ENCODE data around the gene NKAIN4. TPM values are rescaled to one million over a fixed set of nuclear protein-coding genes. Genes with fewer than 3 reads are reported as not detected.
"Not testable (repeated sequence)": the region's sequence is repeated elsewhere in the genome, so short reads cannot be mapped to it uniquely, and the experiment has no call there.

NKAIN4 gene
- total RNA-seq, 2 experiments from 2014 or later, result not detected

DNA sequence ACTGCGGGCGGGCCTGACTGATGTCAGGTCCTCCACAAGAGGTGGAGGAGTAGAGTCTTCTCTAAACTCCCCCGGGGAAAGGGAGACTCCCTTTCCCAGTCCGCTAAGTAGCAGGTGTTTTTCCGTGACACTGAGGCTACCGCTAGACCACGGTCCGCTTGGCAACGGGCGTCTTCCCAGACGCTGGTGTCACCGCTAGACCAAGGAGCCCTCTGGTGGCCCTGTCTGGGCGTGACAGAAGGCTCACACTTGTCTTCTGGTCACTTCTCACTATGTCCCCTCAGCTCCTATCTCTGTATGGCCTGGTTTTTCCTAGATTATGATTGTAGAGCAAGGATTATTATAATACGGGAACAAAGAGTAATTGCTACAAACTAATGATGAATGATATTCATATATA lies 2.9 kb downstream of the NKAIN4 start:
- H2AFZ ChIP-seq (ENCODE audit: low read length); H3K9me2 ChIP-seq (ENCODE audit: insufficient read depth, low read length); DNase-seq (ENCODE audit: low spot score); H3K4me1 ChIP-seq (ENCODE audit: insufficient read depth, low read length, poor library complexity, severe bottlenecking); H3K27ac ChIP-seq (ENCODE audit: low read depth, low read length, poor library complexity, severe bottlenecking); H3K4me2 ChIP-seq (ENCODE audit: low read length); H4K20me1 ChIP-seq (ENCODE audit: insufficient read depth, low read length); H3K79me2 ChIP-seq (ENCODE audit: insufficient read depth, low read depth, low read length); POLR2A ChIA-PET; CTCF ChIA-PET (ENCODE audit: unreplicated experiment); H3K9me3 ChIP-seq (ENCODE audit: low read length); H3K36me3 ChIP-seq (ENCODE audit: insufficient read depth, low read length); H3K4me3 ChIP-seq (ENCODE audit: low read depth, low read length, poor library complexity, severe bottlenecking); BruUV-seq (replicated peaks): not testable (repeated sequence)
- TF ChIP-seq, protein P1, sequence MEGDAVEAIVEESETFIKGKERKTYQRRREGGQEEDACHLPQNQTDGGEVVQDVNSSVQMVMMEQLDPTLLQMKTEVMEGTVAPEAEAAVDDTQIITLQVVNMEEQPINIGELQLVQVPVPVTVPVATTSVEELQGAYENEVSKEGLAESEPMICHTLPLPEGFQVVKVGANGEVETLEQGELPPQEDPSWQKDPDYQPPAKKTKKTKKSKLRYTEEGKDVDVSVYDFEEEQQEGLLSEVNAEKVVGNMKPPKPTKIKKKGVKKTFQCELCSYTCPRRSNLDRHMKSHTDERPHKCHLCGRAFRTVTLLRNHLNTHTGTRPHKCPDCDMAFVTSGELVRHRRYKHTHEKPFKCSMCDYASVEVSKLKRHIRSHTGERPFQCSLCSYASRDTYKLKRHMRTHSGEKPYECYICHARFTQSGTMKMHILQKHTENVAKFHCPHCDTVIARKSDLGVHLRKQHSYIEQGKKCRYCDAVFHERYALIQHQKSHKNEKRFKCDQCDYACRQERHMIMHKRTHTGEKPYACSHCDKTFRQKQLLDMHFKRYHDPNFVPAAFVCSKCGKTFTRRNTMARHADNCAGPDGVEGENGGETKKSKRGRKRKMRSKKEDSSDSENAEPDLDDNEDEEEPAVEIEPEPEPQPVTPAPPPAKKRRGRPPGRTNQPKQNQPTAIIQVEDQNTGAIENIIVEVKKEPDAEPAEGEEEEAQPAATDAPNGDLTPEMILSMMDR (conservative IDR thresholded peaks at IDR 0.05; ENCODE audit: low read length), result peak; percentile 39; the same call in 1 of the 2 replicates
- intact Hi-C loops (cut with micrococcal nuclease; ENCODE audit: unreplicated experiment), result loop anchor here (2.0 kb wide), 1 partner anchor 29 kb away; no protein-coding TSS in a partner anchor

GRCh38 chr20:63249891-63250290 lies 4.4 kb downstream of the NKAIN4 start:
- Histone ChIP-seq H3K27ac (ENCODE audit: low read depth, low read length, poor library complexity, severe bottlenecking) (no peak overlapping the region), H2AFZ (ENCODE audit: low read length) (no peak overlapping the region), H3K9me2 (ENCODE audit: insufficient read depth, low read length) (no peaks in the 10 kb centered on the region), H3K4me3 (ENCODE audit: low read depth, low read length, poor library complexity, severe bottlenecking) (no peak overlapping the region), H3K9me3 (ENCODE audit: low read length) (no peaks in the 10 kb centered on the region), H3K79me2 (ENCODE audit: insufficient read depth, low read depth, low read length) (no peaks in the 10 kb centered on the region), H4K20me1 (ENCODE audit: insufficient read depth, low read length) (no peaks in the 10 kb centered on the region), H3K4me1 (ENCODE audit: insufficient read depth, low read length, poor library complexity, severe bottlenecking) (no peaks in the 10 kb centered on the region), H3K4me2 (ENCODE audit: low read length) (no peak overlapping the region), H3K36me3 (ENCODE audit: insufficient read depth, low read length) (no peaks in the 10 kb centered on the region)
- no peak for TF ChIP-seq EZH2phosphoT487 (IDR thresholded peaks at IDR 0.05; ENCODE audit: borderline replicate concordance, low read depth, low read length)
- TF ChIP-seq, protein P1 (conservative IDR thresholded peaks at IDR 0.05; ENCODE audit: low read length), result no peak
- POLR2A ChIA-PET, result no interaction called here
- no peak for DNase-seq (ENCODE audit: low spot score)
- no TSS peak for BruUV-seq (replicated peaks)
- intact Hi-C loops (cut with micrococcal nuclease; ENCODE audit: unreplicated experiment), result loop anchor here (2.0 kb wide), 1 partner anchor 27 kb away; no protein-coding TSS in a partner anchor
- CTCF ChIA-PET (ENCODE audit: unreplicated experiment), result no interaction called here

DNA sequence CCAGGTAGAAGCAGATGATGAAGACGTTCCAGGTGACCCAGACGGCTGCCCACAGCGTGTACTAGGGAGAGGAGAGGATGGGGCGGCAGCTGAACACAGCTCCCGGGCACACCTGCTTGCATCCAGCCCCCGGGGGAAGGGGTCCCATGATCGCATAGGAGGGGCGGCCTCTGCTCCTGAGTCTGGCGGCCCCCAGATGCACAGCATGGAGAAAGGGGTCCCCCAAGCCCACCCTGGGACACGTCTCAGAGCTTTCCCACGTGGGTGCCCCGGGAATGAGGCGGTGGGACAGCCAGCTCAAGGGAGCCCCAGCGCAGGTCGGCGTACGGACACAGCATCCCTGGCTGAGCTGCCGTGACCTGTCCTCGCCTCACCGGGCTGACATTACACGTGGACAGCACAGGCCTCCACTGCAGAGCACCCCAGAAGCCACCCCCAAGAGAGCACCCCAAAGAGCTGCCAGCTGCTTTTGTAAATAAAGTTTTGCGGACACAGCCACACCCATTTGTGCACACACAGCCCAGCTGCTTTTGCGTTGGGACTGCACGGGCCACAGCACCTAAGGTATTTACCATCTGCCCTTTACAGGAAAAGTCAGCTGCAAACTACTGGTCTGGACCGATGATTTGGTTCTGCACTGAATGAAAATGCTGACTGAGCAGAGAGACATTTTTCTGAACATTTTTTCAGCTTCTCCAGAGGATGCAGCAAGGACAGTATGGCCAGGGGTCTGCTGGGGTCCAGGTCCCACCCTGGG lies 5.2 kb downstream of the NKAIN4 start:
- H3K4me3 ChIP-seq (ENCODE audit: low read depth, low read length, poor library complexity, severe bottlenecking), result no peak overlapping the region
- no peak overlapping the region for H2AFZ ChIP-seq (ENCODE audit: low read length)
- no peak for DNase-seq (ENCODE audit: low spot score)
- ChIA-PET POLR2A (no interaction called here), CTCF (ENCODE audit: unreplicated experiment) (no interaction called here)
- no peaks in the 10 kb centered on the region for H3K9me3 ChIP-seq (ENCODE audit: low read length)
- TF ChIP-seq, protein P1 (conservative IDR thresholded peaks at IDR 0.05; ENCODE audit: low read length), result no peak
- no peak for TF ChIP-seq EZH2phosphoT487 (IDR thresholded peaks at IDR 0.05; ENCODE audit: borderline replicate concordance, low read depth, low read length)
- no peaks in the 10 kb centered on the region for H4K20me1 ChIP-seq (ENCODE audit: insufficient read depth, low read length)
- no peaks in the 10 kb centered on the region for H3K36me3 ChIP-seq (ENCODE audit: insufficient read depth, low read length)
- H3K79me2 ChIP-seq (ENCODE audit: insufficient read depth, low read depth, low read length), result no peaks in the 10 kb centered on the region
- no peak overlapping the region for H3K27ac ChIP-seq (ENCODE audit: low read depth, low read length, poor library complexity, severe bottlenecking)
- intact Hi-C loops (cut with micrococcal nuclease; ENCODE audit: unreplicated experiment), result no loop called here
- BruUV-seq (replicated peaks), result no TSS peak
- no peaks in the 10 kb centered on the region for H3K4me1 ChIP-seq (ENCODE audit: insufficient read depth, low read length, poor library complexity, severe bottlenecking)
- H3K4me2 ChIP-seq (ENCODE audit: low read length), result no peak overlapping the region
- H3K9me2 ChIP-seq (ENCODE audit: insufficient read depth, low read length), result no peaks in the 10 kb centered on the region

All from OCI-LY7 (cell line).